ENCODE results near the gene IRS1.

DNA sequence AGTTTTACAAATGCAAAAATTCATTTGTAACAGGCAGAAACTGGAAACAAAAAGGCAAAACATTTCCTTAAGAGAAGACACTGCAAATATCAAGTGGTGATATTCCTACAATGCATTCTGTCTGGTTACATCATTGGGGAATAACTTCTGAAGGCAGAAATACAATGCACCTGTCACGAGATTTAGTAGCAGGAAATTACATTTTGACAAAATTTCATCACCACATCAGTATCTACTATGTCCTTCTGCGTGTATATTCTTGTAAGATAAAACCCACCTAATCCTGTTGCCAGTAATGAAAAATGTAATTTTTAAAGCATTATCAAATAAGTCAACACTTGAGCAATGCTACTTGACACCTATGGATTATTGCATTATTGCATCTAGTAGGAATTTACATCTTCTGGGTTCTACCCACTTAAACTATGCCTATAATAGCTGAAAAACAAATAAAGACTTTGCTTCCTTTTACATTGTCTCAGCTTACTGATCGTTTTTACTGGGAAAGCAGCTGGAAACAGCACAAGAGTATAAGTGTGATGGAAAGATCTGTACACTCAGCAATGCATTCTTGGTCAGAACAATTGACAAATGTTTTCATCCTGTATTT, 59.5 kb downstream of the IRS1 start:
- TF ChIP-seq POLR2A (IDR thresholded peaks at IDR 0.05) (no peak), CTCF (IDR thresholded peaks at IDR 0.05) (no peak)
